A673 (cell line): ENCODE results near the gene GIMAP6. TPM values are rescaled to one million over a fixed set of nuclear protein-coding genes. Genes with fewer than 3 reads are reported as not detected.

Experiments used
- BruUV-seq: library from RNA; stranded (reverse); fragments of 400-500 nt; replicated peaks from 2 replicates; lab custom pipeline; 2021; lab: Mats Ljungman, UMichigan
- CTCF ChIA-PET: fragments of 300-600 bp; sonication (Branson Sonifier 250); formaldehyde crosslinking; loops from one replicate; lab custom pipeline; 2022; ENCODE audit warnings: antibody characterized with exemption; lab: Charles Lee
- POLR2A ChIA-PET: fragments of 300-600 bp; sonication (Branson Sonifier 250); formaldehyde crosslinking; loops from one replicate; lab custom pipeline; 2022; ENCODE audit warnings: antibody characterized with exemption; ENCODE audit not compliant: low non-redundant PET; lab: Charles Lee
- DNase-seq: peaks from one replicate; pipeline ENCODE4 v3.0.0-alpha.2; 2015; ENCODE audit warnings: low spot score
- H3K27ac ChIP-seq: fragments of 200-600 bp; sonication (generic); 2 replicates; pipeline ENCODE4 v1.5.1; 2016; ENCODE audit warnings: mixed run types, low read depth, mild to moderate bottlenecking, mixed read lengths, antibody characterized with exemption, low read length; ENCODE audit not compliant: poor library complexity, severe bottlenecking
- H3K27me3 ChIP-seq: fragments of 200-600 bp; sonication (generic); replicated peaks from 2 replicates; pipeline ENCODE4 v1.6.1; 2017; ENCODE audit warnings: mixed run types, low read depth, mild to moderate bottlenecking, mixed read lengths, antibody characterized with exemption, low read length; ENCODE audit not compliant: insufficient read depth, poor library complexity
- H3K36me3 ChIP-seq: fragments of 200-600 bp; sonication (generic); 2 replicates; pipeline ENCODE4 v1.6.1; 2016; ENCODE audit warnings: mixed run types, mild to moderate bottlenecking, mixed read lengths, antibody characterized with exemption, low read length; ENCODE audit not compliant: insufficient read depth, poor library complexity, severe bottlenecking
- H3K4me1 ChIP-seq: fragments of 200-600 bp; sonication (generic); 2 replicates; pipeline ENCODE4 v1.6.1; 2017; ENCODE audit warnings: mixed run types, mild to moderate bottlenecking, mixed read lengths, antibody characterized with exemption, low read length; ENCODE audit not compliant: insufficient read depth, poor library complexity, severe bottlenecking
- H3K4me3 ChIP-seq: fragments of 200-600 bp; sonication (generic); 2 replicates; pipeline ENCODE4 v1.5.1; 2016; ENCODE audit warnings: low read depth, mixed run types, mild to moderate bottlenecking, mixed read lengths, low read length; ENCODE audit not compliant: poor library complexity, severe bottlenecking
- H3K9me3 ChIP-seq: fragments of 200-600 bp; sonication (generic); 2 replicates; pipeline ENCODE4 v1.6.1; 2016; ENCODE audit warnings: mixed run types, low read depth, mild to moderate bottlenecking, mixed read lengths, antibody characterized with exemption, low read length; ENCODE audit not compliant: poor library complexity, severe bottlenecking
- CTCF ChIP-seq: fragments of 300-800, 200-600 bp; sonication (generic); conservative IDR thresholded peaks from 2 replicates; pipeline ENCODE4 v1.5.1; 2017; ENCODE audit warnings: low read depth, mild to moderate bottlenecking, antibody characterized with exemption, low read length, moderate library complexity, mixed read lengths
- EZH2 ChIP-seq: fragments of 200-600 bp; sonication (generic); IDR thresholded peaks from 2 replicates; pipeline ENCODE4 v1.6.1; 2017; ENCODE audit warnings: borderline replicate concordance, low read depth, mild to moderate bottlenecking, mixed read lengths, antibody characterized with exemption, low read length; ENCODE audit not compliant: poor library complexity, severe bottlenecking
- intact Hi-C: fragments of 100-400 bp; cut with micrococcal nuclease; formaldehyde crosslinking; loops from one replicate; pipeline ENCODE4 v1.10.0; 2022; ENCODE audit not compliant: unreplicated experiment
- total RNA-seq: library from RNA; stranded (reverse); gene quantifications from 2 replicates; pipeline ENCODE4 v1.2.3, GENCODE V29; 2021

GIMAP6 gene
- total RNA-seq, 1 experiment from 2014 or later: not detected

GRCh38 chr7:150666412-150666811 lies 34.2 kb upstream of the GIMAP6 start:
- Histone ChIP-seq H3K36me3 (no peaks in the 10 kb centered on the region), H3K4me1 (no peaks in the 10 kb centered on the region), H3K9me3 (no peaks in the 10 kb centered on the region), H3K4me3 (no peak overlapping the region), H3K27me3 (peaks cover 3% of the 10 kb centered on the region), H3K27ac (no peak overlapping the region)
- no TSS peak for BruUV-seq
- TF ChIP-seq CTCF (no peak), EZH2 (no peak)
- DNase-seq: no peak
- POLR2A ChIA-PET: interaction anchor here (0.5 kb wide), 1 partner anchor 121 kb away, joined by 5 read pairs; no protein-coding TSS in a partner anchor
- intact Hi-C loops: no loop called here
- CTCF ChIA-PET: no interaction called here

GRCh38 chr7:150665896-150666295 lies 33.7 kb upstream of the GIMAP6 start:
- TF ChIP-seq EZH2: no peak
- TF ChIP-seq CTCF: no peak
- intact Hi-C loops: no loop called here
- peaks cover 3% of the 10 kb centered on the region for H3K27me3 ChIP-seq
- no TSS peak for BruUV-seq
- no peaks in the 10 kb centered on the region for H3K4me1 ChIP-seq
- no peak for DNase-seq
- ChIA-PET POLR2A (no interaction called here), CTCF (no interaction called here)
- no peak overlapping the region for H3K4me3 ChIP-seq
- H3K9me3 ChIP-seq: no peaks in the 10 kb centered on the region
- H3K27ac ChIP-seq: no peak overlapping the region
- no peaks in the 10 kb centered on the region for H3K36me3 ChIP-seq

- DNase-seq: no peak
- TF ChIP-seq EZH2 (no peak), CTCF (no peak)
- no peak overlapping the region for H3K27ac ChIP-seq
- no peaks in the 10 kb centered on the region for H3K9me3 ChIP-seq
- ChIA-PET CTCF (no interaction called here), POLR2A (no interaction called here)
- intact Hi-C loops: no loop called here
- H3K36me3 ChIP-seq: no peaks in the 10 kb centered on the region
- H3K27me3 ChIP-seq: peaks cover 3% of the 10 kb centered on the region
- H3K4me3 ChIP-seq: no peak overlapping the region
- no TSS peak for BruUV-seq
- no peaks in the 10 kb centered on the region for H3K4me1 ChIP-seq
These were observed 33.0 kb upstream of the GIMAP6 start for GRCh38 chr7:150665089-150665748.
